Neural cell (in vitro differentiated cells): ENCODE data around the gene TSPAN18. TPM values are rescaled to one million over a fixed set of nuclear protein-coding genes. Genes with fewer than 3 reads are reported as not detected.

Experiments used
- H2AFZ ChIP-seq: fragments of 200-600, 300-800 bp; sonication (generic), shearing (Covaris generic); 2 replicates; pipeline ENCODE4 v1.6.0; 2014; ENCODE audit warnings: low read depth, mild to moderate bottlenecking, antibody characterized with exemption, low read length, moderate library complexity
- H3F3A ChIP-seq: fragments of 200-600 bp; shearing (Covaris generic); 2 replicates; pipeline ENCODE4 v1.6.1; 2016; ENCODE audit warnings: mild to moderate bottlenecking, moderate library complexity, mixed read lengths, antibody characterized with exemption, low read length; ENCODE audit not compliant: insufficient read depth, poor library complexity, severe bottlenecking
- H3K27ac ChIP-seq: fragments of 200-600, 300-800 bp; sonication (generic), shearing (Covaris generic); 2 replicates; pipeline ENCODE4 v1.5.1; 2014; ENCODE audit warnings: mild to moderate bottlenecking, low read length, moderate library complexity
- H3K27me3 ChIP-seq: fragments of 300-800, 200-600 bp; sonication (generic), shearing (Covaris generic); 2 replicates; pipeline ENCODE4 v1.6.0; 2014; ENCODE audit warnings: mild to moderate bottlenecking, low read depth, low read length, moderate library complexity; ENCODE audit not compliant: insufficient read depth
- H3K36me3 ChIP-seq: fragments of 300-800, 200-600 bp; sonication (generic), shearing (Covaris generic); 2 replicates; pipeline ENCODE4 v1.5.1; 2014; ENCODE audit warnings: mild to moderate bottlenecking, antibody characterized with exemption, low read length, moderate library complexity; ENCODE audit not compliant: insufficient read depth
- H3K4me2 ChIP-seq: fragments of 300-800, 200-600 bp; sonication (generic), shearing (Covaris generic); 2 replicates; pipeline ENCODE4 v1.6.0; 2014; ENCODE audit warnings: mild to moderate bottlenecking, low read length
- H3K4me3 ChIP-seq: fragments of 300-800, 200-600 bp; sonication (generic), shearing (Covaris generic); 2 replicates; pipeline ENCODE4 v1.5.1; 2014; ENCODE audit warnings: mild to moderate bottlenecking, low read length, moderate library complexity
- H3K79me2 ChIP-seq: fragments of 200-600 bp; shearing (Covaris generic); replicated peaks from 2 replicates; pipeline ENCODE4 v1.6.0; 2014; ENCODE audit warnings: mild to moderate bottlenecking, low read length, moderate library complexity; ENCODE audit not compliant: insufficient read depth
- H3K9ac ChIP-seq: fragments of 300-800, 200-600 bp; sonication (generic), shearing (Covaris generic); 2 replicates; pipeline ENCODE4 v1.6.1; 2016; ENCODE audit warnings: mild to moderate bottlenecking, low read length, mixed read lengths
- H3K9me2 ChIP-seq: fragments of 200-600 bp; shearing (Covaris generic); 2 replicates; pipeline ENCODE4 v1.6.1; 2016; ENCODE audit warnings: mild to moderate bottlenecking, low read length, mixed read lengths; ENCODE audit not compliant: insufficient read depth
- H3K9me3 ChIP-seq: fragments of 200-600, 300-800 bp; sonication (generic), shearing (Covaris generic); 2 replicates; pipeline ENCODE4 v1.6.1; 2016; ENCODE audit warnings: mild to moderate bottlenecking, mixed run types, low read length, moderate library complexity, mixed read lengths
- H4K20me1 ChIP-seq: fragments of 200-600 bp; shearing (Covaris generic); 2 replicates; pipeline ENCODE4 v1.6.1; 2016; ENCODE audit warnings: mild to moderate bottlenecking, mixed run types; ENCODE audit not compliant: insufficient read depth
- EP300 ChIP-seq: fragments of 450-650 bp; conservative IDR thresholded peaks from 2 replicates; pipeline ENCODE4 v1.6.1; 2014; ENCODE audit warnings: antibody characterized with exemption, mild to moderate bottlenecking, moderate library complexity; ENCODE audit not compliant: poor library complexity, severe bottlenecking
- EZH2 ChIP-seq: fragments of 200-600, 300-800 bp; shearing (Covaris generic), sonication (generic); IDR thresholded peaks from 2 replicates; pipeline ENCODE4 v1.6.1; 2014; ENCODE audit warnings: antibody characterized with exemption, low read length, borderline replicate concordance, mild to moderate bottlenecking; ENCODE audit not compliant: insufficient read depth, poor library complexity, severe bottlenecking
- MXI1 ChIP-seq: fragments of 450-650 bp; conservative IDR thresholded peaks from 2 replicates; pipeline ENCODE4 v1.6.1; 2014; ENCODE audit warnings: antibody characterized with exemption, mild to moderate bottlenecking; ENCODE audit not compliant: poor library complexity, severe bottlenecking
- POLR2AphosphoS5 ChIP-seq: IDR thresholded peaks from 2 replicates; pipeline ENCODE4 v1.6.1; 2012
- RAD21 ChIP-seq: fragments of 450-650 bp; conservative IDR thresholded peaks from 2 replicates; pipeline ENCODE4 v1.6.1; 2014; ENCODE audit warnings: antibody characterized with exemption, mild to moderate bottlenecking, moderate library complexity
- SMC3 ChIP-seq: fragments of 450-650 bp; conservative IDR thresholded peaks from 2 replicates; pipeline ENCODE4 v1.6.1; 2014; ENCODE audit warnings: antibody characterized with exemption, mild to moderate bottlenecking, moderate library complexity; ENCODE audit not compliant: poor library complexity
- TAF1 ChIP-seq: IDR thresholded peaks from 2 replicates; pipeline ENCODE4 v1.6.1; 2012; ENCODE audit warnings: low read depth
- polyA plus RNA-seq: library from polyadenylated mRNA; depleted of rRNA; stranded (reverse); fragments of >200 nt; gene quantifications from 2 replicates; pipeline ENCODE4 v1.2.3, GENCODE V29; 2014
- TF ChIP-seq, protein P1 (sequence below): fragments of 450-650 bp; IDR thresholded peaks from 2 replicates; pipeline ENCODE4 v1.5.1; 2014; ENCODE audit warnings: antibody characterized with exemption, mild to moderate bottlenecking, moderate library complexity; ENCODE audit not compliant: poor library complexity, severe bottlenecking
- TF ChIP-seq, protein P2 (sequence below): IDR thresholded peaks from 2 replicates; pipeline ENCODE4 v1.6.1; 2012; ENCODE audit warnings: borderline replicate concordance

Gene TSPAN18
- polyA plus RNA-seq, 1 donor from 2014 or later = 8.4 TPM

DNA sequence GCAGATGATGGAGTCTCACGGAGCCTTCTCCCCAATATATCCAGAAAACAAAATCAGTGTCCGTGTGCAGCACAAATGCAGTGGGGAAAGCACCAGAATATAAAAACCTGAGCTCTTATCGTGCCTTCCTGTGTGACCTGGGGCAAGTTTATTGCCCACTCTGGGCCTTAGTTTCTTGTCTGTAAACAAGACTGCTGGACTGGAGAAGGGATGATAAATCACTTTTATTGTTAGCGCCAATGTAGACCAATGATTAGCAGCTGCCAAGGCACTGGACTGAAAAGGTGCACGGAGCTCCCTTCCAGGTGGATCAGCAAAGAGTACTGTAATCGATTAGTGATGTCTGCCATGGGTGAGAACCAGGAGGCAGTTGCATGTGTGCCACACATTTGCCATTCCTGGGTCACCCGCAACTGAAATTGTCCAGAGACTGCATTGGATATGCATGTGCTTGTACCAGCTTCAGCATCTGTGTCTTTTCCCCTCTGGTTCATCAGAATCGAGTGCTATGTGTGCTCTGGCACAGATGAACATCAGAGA is 89.2 kb downstream of the TSPAN18 start:
- Histone ChIP-seq H3K36me3 (no peaks in the 10 kb centered on the region), H3F3A (no peaks in the 10 kb centered on the region), H3K9me2 (no peaks in the 10 kb centered on the region), H3K27ac (no peak overlapping the region), H3K9me3 (no peaks in the 10 kb centered on the region), H2AFZ (no peak overlapping the region), H3K9ac (no peak overlapping the region), H3K4me2 (no peak overlapping the region), H3K4me3 (no peak overlapping the region), H3K79me2 (peaks cover 7% of the 10 kb centered on the region), H3K27me3 (no peaks in the 10 kb centered on the region), H4K20me1 (no peaks in the 10 kb centered on the region)
- TF ChIP-seq, protein P1, sequence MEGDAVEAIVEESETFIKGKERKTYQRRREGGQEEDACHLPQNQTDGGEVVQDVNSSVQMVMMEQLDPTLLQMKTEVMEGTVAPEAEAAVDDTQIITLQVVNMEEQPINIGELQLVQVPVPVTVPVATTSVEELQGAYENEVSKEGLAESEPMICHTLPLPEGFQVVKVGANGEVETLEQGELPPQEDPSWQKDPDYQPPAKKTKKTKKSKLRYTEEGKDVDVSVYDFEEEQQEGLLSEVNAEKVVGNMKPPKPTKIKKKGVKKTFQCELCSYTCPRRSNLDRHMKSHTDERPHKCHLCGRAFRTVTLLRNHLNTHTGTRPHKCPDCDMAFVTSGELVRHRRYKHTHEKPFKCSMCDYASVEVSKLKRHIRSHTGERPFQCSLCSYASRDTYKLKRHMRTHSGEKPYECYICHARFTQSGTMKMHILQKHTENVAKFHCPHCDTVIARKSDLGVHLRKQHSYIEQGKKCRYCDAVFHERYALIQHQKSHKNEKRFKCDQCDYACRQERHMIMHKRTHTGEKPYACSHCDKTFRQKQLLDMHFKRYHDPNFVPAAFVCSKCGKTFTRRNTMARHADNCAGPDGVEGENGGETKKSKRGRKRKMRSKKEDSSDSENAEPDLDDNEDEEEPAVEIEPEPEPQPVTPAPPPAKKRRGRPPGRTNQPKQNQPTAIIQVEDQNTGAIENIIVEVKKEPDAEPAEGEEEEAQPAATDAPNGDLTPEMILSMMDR = no peak
- TF ChIP-seq EZH2 (no peak), EP300 (no peak), RAD21 (no peak), POLR2AphosphoS5 (no peak), MXI1 (no peak), TAF1 (no peak), SMC3 (no peak)
- TF ChIP-seq, protein P2, sequence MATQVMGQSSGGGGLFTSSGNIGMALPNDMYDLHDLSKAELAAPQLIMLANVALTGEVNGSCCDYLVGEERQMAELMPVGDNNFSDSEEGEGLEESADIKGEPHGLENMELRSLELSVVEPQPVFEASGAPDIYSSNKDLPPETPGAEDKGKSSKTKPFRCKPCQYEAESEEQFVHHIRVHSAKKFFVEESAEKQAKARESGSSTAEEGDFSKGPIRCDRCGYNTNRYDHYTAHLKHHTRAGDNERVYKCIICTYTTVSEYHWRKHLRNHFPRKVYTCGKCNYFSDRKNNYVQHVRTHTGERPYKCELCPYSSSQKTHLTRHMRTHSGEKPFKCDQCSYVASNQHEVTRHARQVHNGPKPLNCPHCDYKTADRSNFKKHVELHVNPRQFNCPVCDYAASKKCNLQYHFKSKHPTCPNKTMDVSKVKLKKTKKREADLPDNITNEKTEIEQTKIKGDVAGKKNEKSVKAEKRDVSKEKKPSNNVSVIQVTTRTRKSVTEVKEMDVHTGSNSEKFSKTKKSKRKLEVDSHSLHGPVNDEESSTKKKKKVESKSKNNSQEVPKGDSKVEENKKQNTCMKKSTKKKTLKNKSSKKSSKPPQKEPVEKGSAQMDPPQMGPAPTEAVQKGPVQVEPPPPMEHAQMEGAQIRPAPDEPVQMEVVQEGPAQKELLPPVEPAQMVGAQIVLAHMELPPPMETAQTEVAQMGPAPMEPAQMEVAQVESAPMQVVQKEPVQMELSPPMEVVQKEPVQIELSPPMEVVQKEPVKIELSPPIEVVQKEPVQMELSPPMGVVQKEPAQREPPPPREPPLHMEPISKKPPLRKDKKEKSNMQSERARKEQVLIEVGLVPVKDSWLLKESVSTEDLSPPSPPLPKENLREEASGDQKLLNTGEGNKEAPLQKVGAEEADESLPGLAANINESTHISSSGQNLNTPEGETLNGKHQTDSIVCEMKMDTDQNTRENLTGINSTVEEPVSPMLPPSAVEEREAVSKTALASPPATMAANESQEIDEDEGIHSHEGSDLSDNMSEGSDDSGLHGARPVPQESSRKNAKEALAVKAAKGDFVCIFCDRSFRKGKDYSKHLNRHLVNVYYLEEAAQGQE = no peak

DNA sequence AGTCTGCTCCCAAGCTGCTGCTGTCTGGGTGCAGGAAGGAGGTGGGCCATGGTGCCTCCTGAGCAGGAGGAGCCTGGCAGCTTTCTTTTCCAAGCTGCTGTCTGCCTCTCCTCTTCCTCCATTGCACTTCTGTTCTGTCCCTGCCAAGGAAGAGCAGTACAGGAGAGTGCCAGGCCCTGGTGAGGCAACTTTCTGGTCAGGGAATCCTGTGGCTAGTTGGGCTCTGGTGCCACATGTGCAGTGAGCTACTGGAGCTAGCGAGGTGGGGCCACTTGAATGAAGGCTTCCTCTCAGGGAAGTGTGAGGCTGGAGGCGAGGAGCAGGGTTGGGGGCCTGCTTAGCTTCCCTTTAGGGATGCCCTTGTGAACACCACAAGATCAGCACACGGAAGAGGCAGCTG is 90.0 kb downstream of the TSPAN18 start:
- no peak overlapping the region for H3K4me3 ChIP-seq
- H3K9ac ChIP-seq = no peak overlapping the region
- H3K27me3 ChIP-seq = no peaks in the 10 kb centered on the region
- no peak overlapping the region for H3K4me2 ChIP-seq
- H2AFZ ChIP-seq = no peak overlapping the region
- no peak for TF ChIP-seq TAF1
- TF ChIP-seq EZH2 = no peak
- TF ChIP-seq POLR2AphosphoS5 = no peak
- TF ChIP-seq SMC3 = no peak
- TF ChIP-seq, protein P1 = no peak
- no peaks in the 10 kb centered on the region for H3K9me2 ChIP-seq
- no peak overlapping the region for H3K27ac ChIP-seq
- no peaks in the 10 kb centered on the region for H3K9me3 ChIP-seq
- H3K79me2 ChIP-seq = peaks cover 7% of the 10 kb centered on the region
- no peaks in the 10 kb centered on the region for H3F3A ChIP-seq
- no peaks in the 10 kb centered on the region for H4K20me1 ChIP-seq
- no peaks in the 10 kb centered on the region for H3K36me3 ChIP-seq
